ENCODE measurements around the gene FAM228B. TPM values are rescaled to one million over a fixed set of nuclear protein-coding genes. Genes with fewer than 3 reads are reported as not detected.
"Not testable (repeated sequence)": the region's sequence is repeated elsewhere in the genome, so short reads cannot be mapped to it uniquely, and the experiment has no call there.

Gene FAM228B
- total RNA-seq, 2 experiments from 2014 or later: 21.6 to 24.2 TPM

DNA sequence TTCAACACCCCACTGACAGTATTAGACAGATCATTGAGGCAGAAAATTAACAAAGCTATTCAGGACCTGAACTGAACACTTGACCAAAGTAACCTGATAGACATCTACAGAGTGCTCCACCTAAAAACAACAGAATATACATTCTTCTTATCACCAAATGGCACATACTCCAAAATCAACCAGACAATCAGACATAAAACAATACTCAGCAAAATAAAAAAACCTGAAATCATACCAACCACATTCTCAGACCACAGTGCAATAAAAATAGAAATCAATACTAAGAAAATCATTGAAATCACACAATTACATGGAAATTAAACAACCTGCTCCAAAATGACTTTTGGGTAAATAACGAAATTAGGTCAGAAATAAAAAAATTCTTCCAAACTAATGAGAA is 15.9 kb upstream of the FAM228B start:
- intact Hi-C loops (cut with DNase I, micrococcal nuclease): no loop called here
- Histone ChIP-seq H3K36me3 (ENCODE audit: insufficient read depth, low read length) (peaks cover 5% of the 10 kb centered on the region), H3K9me3 (ENCODE audit: control insufficient read depth in 1 of 2, insufficient read depth in 1 of 2, low read length in 2 of 2) (peaks cover 0 to 18% of the 10 kb centered on the region in 2 experiments), H3K4me1 (ENCODE audit: insufficient read depth, low read length) (no peaks in the 10 kb centered on the region), H3K4me3 (ENCODE audit: low read length) (no peak overlapping the region), H3K27ac (ENCODE audit: low read depth in 1 of 2, low read length in 2 of 2) (no peak overlapping the region), H3K27me3 (ENCODE audit: control insufficient read depth in 1 of 2, insufficient read depth in 2 of 2, low read length in 2 of 2) (no peaks in the 10 kb centered on the region)
- H3K4me3 Mint-ChIP-seq: no peak overlapping the region
- ATAC-seq (ENCODE audit: poor library complexity) (no peak), DNase-seq (no peak)
- peaks cover 13% of the 10 kb centered on the region for H3K9me3 Mint-ChIP-seq
- POLR2A ChIA-PET: no interaction called here
- no peak overlapping the region for H3K27ac Mint-ChIP-seq
- CTCF ChIA-PET: no interaction called here
- H3K36me3 Mint-ChIP-seq (ENCODE audit: low read depth): peaks cover 36% of the 10 kb centered on the region
- TF ChIP-seq, protein P1, sequence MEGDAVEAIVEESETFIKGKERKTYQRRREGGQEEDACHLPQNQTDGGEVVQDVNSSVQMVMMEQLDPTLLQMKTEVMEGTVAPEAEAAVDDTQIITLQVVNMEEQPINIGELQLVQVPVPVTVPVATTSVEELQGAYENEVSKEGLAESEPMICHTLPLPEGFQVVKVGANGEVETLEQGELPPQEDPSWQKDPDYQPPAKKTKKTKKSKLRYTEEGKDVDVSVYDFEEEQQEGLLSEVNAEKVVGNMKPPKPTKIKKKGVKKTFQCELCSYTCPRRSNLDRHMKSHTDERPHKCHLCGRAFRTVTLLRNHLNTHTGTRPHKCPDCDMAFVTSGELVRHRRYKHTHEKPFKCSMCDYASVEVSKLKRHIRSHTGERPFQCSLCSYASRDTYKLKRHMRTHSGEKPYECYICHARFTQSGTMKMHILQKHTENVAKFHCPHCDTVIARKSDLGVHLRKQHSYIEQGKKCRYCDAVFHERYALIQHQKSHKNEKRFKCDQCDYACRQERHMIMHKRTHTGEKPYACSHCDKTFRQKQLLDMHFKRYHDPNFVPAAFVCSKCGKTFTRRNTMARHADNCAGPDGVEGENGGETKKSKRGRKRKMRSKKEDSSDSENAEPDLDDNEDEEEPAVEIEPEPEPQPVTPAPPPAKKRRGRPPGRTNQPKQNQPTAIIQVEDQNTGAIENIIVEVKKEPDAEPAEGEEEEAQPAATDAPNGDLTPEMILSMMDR (IDR thresholded peaks at IDR 0.05): no peak
- H3K4me1 Mint-ChIP-seq (ENCODE audit: low read depth): no peaks in the 10 kb centered on the region
- no peaks in the 10 kb centered on the region for H3K27me3 Mint-ChIP-seq

DNA sequence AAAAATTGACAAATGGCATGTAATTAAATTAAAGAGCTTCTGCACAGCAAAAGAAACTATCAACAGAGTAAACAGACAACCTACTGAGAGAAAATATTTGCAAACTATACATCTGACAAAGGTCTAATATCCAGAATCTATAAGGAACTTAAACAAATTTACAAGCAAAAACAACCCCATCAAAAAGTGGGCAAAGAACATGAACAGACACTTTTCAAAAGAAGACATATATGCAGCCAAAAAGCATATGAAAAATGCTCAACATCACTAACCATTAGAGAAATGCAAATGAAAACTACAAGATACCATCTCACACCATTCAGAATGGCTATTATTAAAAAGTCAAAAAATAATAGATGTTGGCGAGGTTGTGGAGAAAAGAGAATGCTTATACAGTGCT is 13.8 kb upstream of the FAM228B start:
- POLR2A ChIA-PET: not testable (repeated sequence)

DNA sequence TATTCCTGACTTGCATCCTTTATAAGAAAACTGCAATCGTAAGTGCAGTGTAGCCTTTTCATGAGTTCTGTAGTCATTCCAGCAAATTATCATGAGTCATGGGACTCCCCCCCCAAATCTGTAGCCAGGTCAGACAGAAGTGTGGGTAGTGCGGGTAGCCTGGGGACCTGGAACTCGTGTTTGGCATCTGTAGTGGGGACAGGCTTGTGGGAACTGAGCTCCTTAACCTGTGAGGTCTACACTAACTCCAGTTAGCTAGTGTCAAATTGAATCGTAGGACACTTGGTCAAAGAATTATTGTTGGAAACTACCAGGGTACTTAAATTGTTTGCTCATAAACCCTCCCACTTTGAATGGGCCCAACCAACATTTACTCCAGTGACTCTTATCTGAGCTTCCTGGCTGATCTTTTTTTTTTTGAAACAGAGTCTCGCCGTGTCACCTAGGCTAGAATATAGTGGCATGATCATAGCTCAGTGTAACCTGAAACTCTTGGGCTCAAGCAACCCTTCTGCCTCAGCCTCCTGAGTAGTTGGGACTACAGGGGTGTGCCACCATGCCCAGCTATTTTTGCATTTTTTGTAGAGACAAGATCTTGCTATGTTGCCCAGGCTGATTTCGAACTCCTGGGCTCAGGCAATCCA is 12.5 kb upstream of the FAM228B start:
- TF ChIP-seq, protein P1 (IDR thresholded peaks at IDR 0.05): no peak
- ChIA-PET CTCF (no interaction called here), POLR2A (interaction anchor here (0.6 kb wide), 1 partner anchor 332 kb away, joined by 5 read pairs; no protein-coding TSS in a partner anchor)
- no peak overlapping the region for H3K4me3 Mint-ChIP-seq
- H3K4me1 Mint-ChIP-seq (ENCODE audit: low read depth): no peaks in the 10 kb centered on the region
- Histone ChIP-seq H3K36me3 (ENCODE audit: insufficient read depth, low read length) (no peaks in the 10 kb centered on the region), H3K4me3 (ENCODE audit: low read length) (no peak overlapping the region), H3K27ac (ENCODE audit: low read depth in 1 of 2, low read length in 2 of 2) (no peak overlapping the region), H3K4me1 (ENCODE audit: insufficient read depth, low read length) (no peaks in the 10 kb centered on the region), H3K9me3 (ENCODE audit: control insufficient read depth in 1 of 2, insufficient read depth in 1 of 2, low read length in 2 of 2) (peaks cover 0 to 9% of the 10 kb centered on the region in 2 experiments), H3K27me3 (ENCODE audit: control insufficient read depth in 1 of 2, insufficient read depth in 2 of 2, low read length in 2 of 2) (no peaks in the 10 kb centered on the region)
- no peaks in the 10 kb centered on the region for H3K27me3 Mint-ChIP-seq
- peaks cover 13% of the 10 kb centered on the region for H3K9me3 Mint-ChIP-seq
- peaks cover 20% of the 10 kb centered on the region for H3K36me3 Mint-ChIP-seq (ENCODE audit: low read depth)
- DNase-seq (no peak), ATAC-seq (ENCODE audit: poor library complexity) (no peak)
- intact Hi-C loops (cut with DNase I, micrococcal nuclease): no loop called here
- no peak overlapping the region for H3K27ac Mint-ChIP-seq

More for the DNA sequence above, 13.8 kb upstream of the FAM228B start:
- H3K27me3 Mint-ChIP-seq; H3K4me3 Mint-ChIP-seq; H3K4me1 ChIP-seq (ENCODE audit: insufficient read depth, low read length); H3K36me3 ChIP-seq (ENCODE audit: insufficient read depth, low read length); CTCF ChIA-PET; intact Hi-C loops (cut with DNase I, micrococcal nuclease); H3K27ac Mint-ChIP-seq; DNase-seq; H3K27me3 ChIP-seq (ENCODE audit: control insufficient read depth in 1 of 2, insufficient read depth in 2 of 2, low read length in 2 of 2); H3K4me3 ChIP-seq (ENCODE audit: low read length); H3K27ac ChIP-seq (ENCODE audit: low read depth in 1 of 2, low read length in 2 of 2); ATAC-seq (ENCODE audit: poor library complexity); H3K4me1 Mint-ChIP-seq (ENCODE audit: low read depth): not testable (repeated sequence)
- H3K36me3 Mint-ChIP-seq (ENCODE audit: low read depth): peaks cover 20% of the 10 kb centered on the region
- H3K9me3 ChIP-seq (ENCODE audit: control insufficient read depth in 1 of 2, insufficient read depth in 1 of 2, low read length in 2 of 2): peaks cover 0 to 16% of the 10 kb centered on the region in 2 experiments
- H3K9me3 Mint-ChIP-seq: peaks cover 13% of the 10 kb centered on the region

DNA sequence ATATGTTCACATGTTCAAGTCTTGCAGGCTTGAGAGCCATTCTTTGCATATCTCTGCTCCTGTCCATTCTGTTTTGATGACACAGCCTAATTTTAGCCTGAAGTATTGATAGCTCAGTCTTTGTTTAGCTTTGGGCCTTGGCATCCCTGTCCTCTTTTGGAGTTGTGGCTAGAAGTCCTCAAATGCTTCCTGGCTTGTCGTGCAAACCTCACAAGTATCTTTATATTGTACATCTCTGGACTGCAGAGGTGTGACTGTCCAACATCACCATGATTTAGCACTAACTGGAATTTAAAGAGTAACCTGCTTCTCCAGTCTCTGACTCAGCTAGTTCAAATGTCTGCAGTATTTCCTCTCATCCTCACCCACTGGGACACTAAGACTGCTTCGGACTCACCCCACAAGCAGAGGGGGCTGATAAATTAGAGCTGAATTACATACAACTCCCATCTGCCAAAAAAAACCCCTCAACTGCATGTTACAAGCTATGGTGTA is 11.8 kb upstream of the FAM228B start:
- no peaks in the 10 kb centered on the region for H3K4me1 Mint-ChIP-seq (ENCODE audit: low read depth)
- no peaks in the 10 kb centered on the region for H3K36me3 ChIP-seq (ENCODE audit: insufficient read depth, low read length)
- intact Hi-C loops (cut with DNase I, micrococcal nuclease): no loop called here
- H3K27me3 ChIP-seq (ENCODE audit: control insufficient read depth in 1 of 2, insufficient read depth in 2 of 2, low read length in 2 of 2): no peaks in the 10 kb centered on the region
- H3K9me3 Mint-ChIP-seq: peaks cover 10% of the 10 kb centered on the region
- H3K9me3 ChIP-seq (ENCODE audit: control insufficient read depth in 1 of 2, insufficient read depth in 1 of 2, low read length in 2 of 2): peaks cover 0 to 9% of the 10 kb centered on the region in 2 experiments
- TF ChIP-seq, protein P1 (IDR thresholded peaks at IDR 0.05): no peak
- no peak overlapping the region for H3K4me3 ChIP-seq (ENCODE audit: low read length)
- no peak overlapping the region for H3K27ac Mint-ChIP-seq
- POLR2A ChIA-PET: no interaction called here
- no peak overlapping the region for H3K4me3 Mint-ChIP-seq
- ATAC-seq (ENCODE audit: poor library complexity) (no peak), DNase-seq (no peak)
- CTCF ChIA-PET: no interaction called here
- H3K36me3 Mint-ChIP-seq (ENCODE audit: low read depth): peaks cover 19% of the 10 kb centered on the region
- H3K4me1 ChIP-seq (ENCODE audit: insufficient read depth, low read length): no peaks in the 10 kb centered on the region
- H3K27me3 Mint-ChIP-seq: no peaks in the 10 kb centered on the region
- H3K27ac ChIP-seq (ENCODE audit: low read depth in 1 of 2, low read length in 2 of 2): no peak overlapping the region
